ENCODE results near the gene CERS2. TPM values are rescaled to one million over a fixed set of nuclear protein-coding genes. Genes with fewer than 3 reads are reported as not detected.

The CERS2 gene
- total and polyA plus RNA-seq, 2 of the 13 experiments (the other 11 are each of a cell fraction or from before 2014, with no cell fraction given) = 269 to 298 TPM

DNA sequence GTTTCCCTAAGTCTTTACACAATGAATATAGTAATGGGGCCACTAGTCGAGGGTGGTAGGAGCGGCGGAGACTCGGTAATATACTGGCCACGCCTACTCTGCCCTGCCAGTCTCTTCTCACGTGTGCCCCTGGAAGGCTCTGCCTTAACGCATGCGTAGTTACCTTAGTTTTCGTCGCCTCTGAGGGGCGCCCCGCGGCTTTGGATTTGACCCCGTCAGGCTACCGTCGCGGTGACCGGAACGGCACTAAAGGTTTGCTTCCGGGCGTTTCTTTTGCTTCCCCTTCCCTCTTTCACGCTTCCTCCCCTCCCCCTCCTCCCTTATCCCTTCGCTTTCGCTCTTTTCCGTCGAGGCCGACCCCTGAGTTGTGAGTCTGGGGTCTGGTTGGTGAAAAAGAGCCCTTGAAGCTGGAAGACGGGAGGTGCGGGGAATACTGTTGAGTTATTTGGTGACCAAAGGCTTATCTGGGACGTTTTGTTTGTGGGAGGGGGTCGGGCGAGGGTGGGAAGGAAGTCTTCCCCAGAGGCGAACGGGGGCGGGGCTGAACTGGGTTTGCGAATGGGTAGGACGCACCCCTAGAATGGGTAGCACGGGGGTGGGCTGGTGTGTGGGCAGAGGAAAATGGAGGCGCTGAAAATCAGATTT is 48.4 kb downstream of the CERS2 start, which contains the start of gene SETDB1 (continued):
- TF ChIP-seq, protein P1, sequence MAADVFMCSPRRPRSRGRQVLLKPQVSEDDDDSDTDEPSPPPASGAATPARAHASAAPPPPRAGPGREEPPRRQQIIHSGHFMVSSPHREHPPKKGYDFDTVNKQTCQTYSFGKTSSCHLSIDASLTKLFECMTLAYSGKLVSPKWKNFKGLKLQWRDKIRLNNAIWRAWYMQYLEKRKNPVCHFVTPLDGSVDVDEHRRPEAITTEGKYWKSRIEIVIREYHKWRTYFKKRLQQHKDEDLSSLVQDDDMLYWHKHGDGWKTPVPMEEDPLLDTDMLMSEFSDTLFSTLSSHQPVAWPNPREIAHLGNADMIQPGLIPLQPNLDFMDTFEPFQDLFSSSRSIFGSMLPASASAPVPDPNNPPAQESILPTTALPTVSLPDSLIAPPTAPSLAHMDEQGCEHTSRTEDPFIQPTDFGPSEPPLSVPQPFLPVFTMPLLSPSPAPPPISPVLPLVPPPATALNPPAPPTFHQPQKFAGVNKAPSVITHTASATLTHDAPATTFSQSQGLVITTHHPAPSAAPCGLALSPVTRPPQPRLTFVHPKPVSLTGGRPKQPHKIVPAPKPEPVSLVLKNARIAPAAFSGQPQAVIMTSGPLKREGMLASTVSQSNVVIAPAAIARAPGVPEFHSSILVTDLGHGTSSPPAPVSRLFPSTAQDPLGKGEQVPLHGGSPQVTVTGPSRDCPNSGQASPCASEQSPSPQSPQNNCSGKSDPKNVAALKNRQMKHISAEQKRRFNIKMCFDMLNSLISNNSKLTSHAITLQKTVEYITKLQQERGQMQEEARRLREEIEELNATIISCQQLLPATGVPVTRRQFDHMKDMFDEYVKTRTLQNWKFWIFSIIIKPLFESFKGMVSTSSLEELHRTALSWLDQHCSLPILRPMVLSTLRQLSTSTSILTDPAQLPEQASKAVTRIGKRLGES (CRISPR knock-in tag; IDR thresholded peaks at IDR 0.05; ENCODE audit: borderline replicate concordance) = no peak
- TF ChIP-seq HNRNPL (IDR thresholded peaks at IDR 0.05; ENCODE audit: low read depth, low read length) = no peak
- TF ChIP-seq, protein P2, sequence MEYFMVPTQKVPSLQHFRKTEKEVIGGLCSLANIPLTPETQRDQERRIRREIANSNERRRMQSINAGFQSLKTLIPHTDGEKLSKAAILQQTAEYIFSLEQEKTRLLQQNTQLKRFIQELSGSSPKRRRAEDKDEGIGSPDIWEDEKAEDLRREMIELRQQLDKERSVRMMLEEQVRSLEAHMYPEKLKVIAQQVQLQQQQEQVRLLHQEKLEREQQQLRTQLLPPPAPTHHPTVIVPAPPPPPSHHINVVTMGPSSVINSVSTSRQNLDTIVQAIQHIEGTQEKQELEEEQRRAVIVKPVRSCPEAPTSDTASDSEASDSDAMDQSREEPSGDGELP (IDR thresholded peaks at IDR 0.05; ENCODE audit: borderline replicate concordance, low read depth) = no peak
- TF ChIP-seq, protein P3, sequence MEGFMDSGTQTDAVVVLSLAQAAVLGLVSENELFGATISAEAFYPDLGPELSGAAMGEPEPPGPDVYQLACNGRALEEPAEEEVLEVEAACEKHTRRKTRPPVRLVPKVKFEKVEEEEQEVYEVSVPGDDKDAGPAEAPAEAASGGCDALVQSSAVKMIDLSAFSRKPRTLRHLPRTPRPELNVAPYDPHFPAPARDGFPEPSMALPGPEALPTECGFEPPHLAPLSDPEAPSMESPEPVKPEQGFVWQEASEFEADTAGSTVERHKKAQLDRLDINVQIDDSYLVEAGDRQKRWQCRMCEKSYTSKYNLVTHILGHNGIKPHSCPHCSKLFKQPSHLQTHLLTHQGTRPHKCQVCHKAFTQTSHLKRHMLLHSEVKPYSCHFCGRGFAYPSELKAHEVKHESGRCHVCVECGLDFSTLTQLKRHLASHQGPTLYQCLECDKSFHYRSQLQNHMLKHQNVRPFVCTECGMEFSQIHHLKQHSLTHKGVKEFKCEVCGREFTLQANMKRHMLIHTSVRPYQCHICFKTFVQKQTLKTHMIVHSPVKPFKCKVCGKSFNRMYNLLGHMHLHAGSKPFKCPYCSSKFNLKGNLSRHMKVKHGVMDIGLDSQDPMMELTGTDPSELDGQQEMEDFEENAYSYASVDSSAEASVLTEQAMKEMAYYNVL (CRISPR knock-in tag; IDR thresholded peaks at IDR 0.05; ENCODE audit: borderline replicate concordance) = peak; percentile 36; the same call in 1 of the 2 replicates
- peak; percentile 66 for TF ChIP-seq MAZ (IDR thresholded peaks at IDR 0.05; ENCODE audit: borderline replicate concordance, low read depth, low read length)
- peak; percentile 75 for TF ChIP-seq MAZ (CRISPR knock-in tag; IDR thresholded peaks at IDR 0.05; ENCODE audit: low read depth)
- TF ChIP-seq ADNP (CRISPR knock-in tag; IDR thresholded peaks at IDR 0.05) = no peak
- TF ChIP-seq KDM1A (CRISPR knock-in tag; IDR thresholded peaks at IDR 0.05) = no peak
- peak; percentile 73 for TF ChIP-seq XRCC5 (optimal IDR thresholded peaks at IDR 0.05; ENCODE audit: low read length)
- TF ChIP-seq ERF (CRISPR knock-in tag; IDR thresholded peaks at IDR 0.05) = peak; percentile 49; the same call in 1 of the 2 replicates
- no peak for TF ChIP-seq HNRNPUL1 (IDR thresholded peaks at IDR 0.05; ENCODE audit: low read depth, low read length)
- TF ChIP-seq KLF15 (CRISPR knock-in tag; IDR thresholded peaks at IDR 0.05; ENCODE audit: borderline replicate concordance) = no peak
- peak; percentile 92 for TF ChIP-seq ARNTL (CRISPR knock-in tag; IDR thresholded peaks at IDR 0.05)
- TF ChIP-seq NAIF1 (CRISPR knock-in tag; IDR thresholded peaks at IDR 0.05; ENCODE audit: borderline replicate concordance) = peak; percentile 53; the same call in 1 of the 2 replicates
- TF ChIP-seq, protein P4, sequence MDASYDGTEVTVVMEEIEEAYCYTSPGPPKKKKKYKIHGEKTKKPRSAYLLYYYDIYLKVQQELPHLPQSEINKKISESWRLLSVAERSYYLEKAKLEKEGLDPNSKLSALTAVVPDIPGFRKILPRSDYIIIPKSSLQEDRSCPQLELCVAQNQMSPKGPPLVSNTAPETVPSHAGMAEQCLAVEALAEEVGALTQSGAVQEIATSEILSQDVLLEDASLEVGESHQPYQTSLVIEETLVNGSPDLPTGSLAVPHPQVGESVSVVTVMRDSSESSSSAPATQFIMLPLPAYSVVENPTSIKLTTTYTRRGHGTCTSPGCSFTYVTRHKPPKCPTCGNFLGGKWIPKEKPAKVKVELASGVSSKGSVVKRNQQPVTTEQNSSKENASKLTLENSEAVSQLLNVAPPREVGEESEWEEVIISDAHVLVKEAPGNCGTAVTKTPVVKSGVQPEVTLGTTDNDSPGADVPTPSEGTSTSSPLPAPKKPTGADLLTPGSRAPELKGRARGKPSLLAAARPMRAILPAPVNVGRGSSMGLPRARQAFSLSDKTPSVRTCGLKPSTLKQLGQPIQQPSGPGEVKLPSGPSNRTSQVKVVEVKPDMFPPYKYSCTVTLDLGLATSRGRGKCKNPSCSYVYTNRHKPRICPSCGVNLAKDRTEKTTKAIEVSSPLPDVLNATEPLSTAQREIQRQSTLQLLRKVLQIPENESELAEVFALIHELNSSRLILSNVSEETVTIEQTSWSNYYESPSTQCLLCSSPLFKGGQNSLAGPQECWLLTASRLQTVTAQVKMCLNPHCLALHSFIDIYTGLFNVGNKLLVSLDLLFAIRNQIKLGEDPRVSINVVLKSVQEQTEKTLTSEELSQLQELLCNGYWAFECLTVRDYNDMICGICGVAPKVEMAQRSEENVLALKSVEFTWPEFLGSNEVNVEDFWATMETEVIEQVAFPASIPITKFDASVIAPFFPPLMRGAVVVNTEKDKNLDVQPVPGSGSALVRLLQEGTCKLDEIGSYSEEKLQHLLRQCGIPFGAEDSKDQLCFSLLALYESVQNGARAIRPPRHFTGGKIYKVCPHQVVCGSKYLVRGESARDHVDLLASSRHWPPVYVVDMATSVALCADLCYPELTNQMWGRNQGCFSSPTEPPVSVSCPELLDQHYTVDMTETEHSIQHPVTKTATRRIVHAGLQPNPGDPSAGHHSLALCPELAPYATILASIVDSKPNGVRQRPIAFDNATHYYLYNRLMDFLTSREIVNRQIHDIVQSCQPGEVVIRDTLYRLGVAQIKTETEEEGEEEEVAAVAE (CRISPR knock-in tag; IDR thresholded peaks at IDR 0.05; ENCODE audit: borderline replicate concordance) = 0 out of 2 replicates have a peak, but pooled peaks have one; percentile 44
- TF ChIP-seq MED1 (CRISPR knock-in tag; IDR thresholded peaks at IDR 0.05) = peak; percentile 48; the same call in 1 of the 2 replicates
- TF ChIP-seq SSRP1 (CRISPR knock-in tag; IDR thresholded peaks at IDR 0.05) = no peak
- TF ChIP-seq ZNF382 (CRISPR knock-in tag; IDR thresholded peaks at IDR 0.05; ENCODE audit: borderline replicate concordance) = no peak
